ENCODE results near the gene HBM. TPM values are rescaled to one million over a fixed set of nuclear protein-coding genes. Genes with fewer than 3 reads are reported as not detected.

Gene HBM
- polyA plus RNA-seq, 1 donor (not counting 4 experiments of a cell fraction or from before 2014, with no cell fraction given), result not detected

DNA sequence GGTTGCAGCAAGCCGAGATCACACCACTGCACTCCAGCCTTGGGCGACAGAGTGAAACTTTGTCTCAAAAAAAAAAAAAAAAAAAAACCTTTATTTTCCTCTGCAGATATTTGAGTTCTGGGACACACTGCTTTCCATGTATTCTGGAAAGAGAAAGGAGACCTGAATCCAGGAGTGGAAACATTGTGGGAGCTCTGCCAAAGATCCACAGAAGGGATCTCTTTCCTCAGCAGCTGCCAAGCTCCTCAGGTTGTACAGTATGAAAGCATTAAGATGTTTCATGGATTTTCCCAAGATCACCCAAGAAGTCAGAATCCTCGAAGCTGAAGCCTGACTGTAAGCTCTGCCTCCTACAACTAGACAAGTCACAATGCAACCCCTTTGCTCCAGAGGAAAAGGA, 40.8 kb upstream of the HBM start:
- H3K4me3 ChIP-seq (ENCODE audit: control insufficient read depth in 2 of 3, extremely low read depth in 1 of 3, insufficient read depth in 2 of 3, low read depth in 1 of 3, low read length in 3 of 3), result no peak overlapping the region
- no peaks in the 10 kb centered on the region for H3K4me1 ChIP-seq (ENCODE audit: control insufficient read depth, extremely low read depth, insufficient read depth, low read length)
- H4K20me1 ChIP-seq (ENCODE audit: control insufficient read depth, extremely low read depth, insufficient read depth, low read length), result peaks cover 2% of the 10 kb centered on the region
- no peak overlapping the region for H3K9ac ChIP-seq (ENCODE audit: control insufficient read depth, extremely low read depth, insufficient read depth, low read length)
- no peak for TF ChIP-seq EZH2 (IDR thresholded peaks at IDR 0.05; ENCODE audit: low read length)
- TF ChIP-seq, protein P1, sequence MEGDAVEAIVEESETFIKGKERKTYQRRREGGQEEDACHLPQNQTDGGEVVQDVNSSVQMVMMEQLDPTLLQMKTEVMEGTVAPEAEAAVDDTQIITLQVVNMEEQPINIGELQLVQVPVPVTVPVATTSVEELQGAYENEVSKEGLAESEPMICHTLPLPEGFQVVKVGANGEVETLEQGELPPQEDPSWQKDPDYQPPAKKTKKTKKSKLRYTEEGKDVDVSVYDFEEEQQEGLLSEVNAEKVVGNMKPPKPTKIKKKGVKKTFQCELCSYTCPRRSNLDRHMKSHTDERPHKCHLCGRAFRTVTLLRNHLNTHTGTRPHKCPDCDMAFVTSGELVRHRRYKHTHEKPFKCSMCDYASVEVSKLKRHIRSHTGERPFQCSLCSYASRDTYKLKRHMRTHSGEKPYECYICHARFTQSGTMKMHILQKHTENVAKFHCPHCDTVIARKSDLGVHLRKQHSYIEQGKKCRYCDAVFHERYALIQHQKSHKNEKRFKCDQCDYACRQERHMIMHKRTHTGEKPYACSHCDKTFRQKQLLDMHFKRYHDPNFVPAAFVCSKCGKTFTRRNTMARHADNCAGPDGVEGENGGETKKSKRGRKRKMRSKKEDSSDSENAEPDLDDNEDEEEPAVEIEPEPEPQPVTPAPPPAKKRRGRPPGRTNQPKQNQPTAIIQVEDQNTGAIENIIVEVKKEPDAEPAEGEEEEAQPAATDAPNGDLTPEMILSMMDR (optimal IDR thresholded peaks at IDR 0.05 in 1 of 3, IDR thresholded peaks at IDR 0.05 in 1 of 3, conservative IDR thresholded peaks at IDR 0.05 in 1 of 3; ENCODE audit: extremely low read depth in 1 of 3, insufficient read depth in 2 of 3, low read length in 3 of 3), result no peak
- dilution Hi-C loops (cut with MboI; ENCODE audit: extremely low pct_ligation_motif_present, low sequenced_read_pairs), result no loop called here
- no peaks in the 10 kb centered on the region for H3K9me1 ChIP-seq (ENCODE audit: control insufficient read depth, extremely low read depth, insufficient read depth, low read length)
- H3K4me2 ChIP-seq (ENCODE audit: control insufficient read depth, extremely low read depth, insufficient read depth, low read depth, low read length), result no peak overlapping the region
- no peaks in the 10 kb centered on the region for H3K9me3 ChIP-seq (ENCODE audit: control insufficient read depth, low read depth, low read length)
- DNase-seq (ENCODE audit: low read depth, low spot score) (no peak), FAIRE-seq (no peak)
- H3K27ac ChIP-seq (ENCODE audit: control insufficient read depth, insufficient read depth, low read length), result no peak overlapping the region
- H3K79me2 ChIP-seq (ENCODE audit: control insufficient read depth, insufficient read depth, low read length), result no peaks in the 10 kb centered on the region
- peaks cover 8% of the 10 kb centered on the region in 2 experiments for H3K36me3 ChIP-seq (ENCODE audit: control insufficient read depth in 2 of 2, extremely low read depth in 1 of 2, insufficient read depth in 2 of 2, low read length in 2 of 2)
- H2AFZ ChIP-seq (ENCODE audit: control insufficient read depth, low read length), result no peak overlapping the region
- no peaks in the 10 kb centered on the region for H3K27me3 ChIP-seq (ENCODE audit: control insufficient read depth, extremely low read depth, insufficient read depth, low read length)

DNA sequence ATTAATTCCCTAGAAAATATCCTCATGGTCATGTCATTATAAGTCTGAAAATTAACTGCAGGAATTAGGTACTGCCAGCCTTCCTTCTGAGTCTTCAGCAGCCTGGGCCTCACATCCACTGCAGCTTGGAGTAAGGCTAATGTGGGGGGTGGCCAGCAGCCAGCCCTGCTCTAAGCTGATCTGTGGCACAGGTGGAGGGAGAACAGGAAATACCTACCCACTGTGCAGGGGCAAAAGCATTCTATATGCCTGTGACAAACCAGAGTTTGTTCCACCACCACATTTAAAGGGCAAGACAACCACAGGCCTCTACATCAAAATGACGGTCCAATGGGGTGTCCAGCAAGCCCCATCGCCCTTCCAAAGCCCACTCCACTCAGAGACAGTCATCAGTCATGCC, 36.7 kb upstream of the HBM start:
- Histone ChIP-seq H2AFZ (ENCODE audit: control insufficient read depth, low read length) (no peak overlapping the region), H4K20me1 (ENCODE audit: control insufficient read depth, extremely low read depth, insufficient read depth, low read length) (peaks cover 2% of the 10 kb centered on the region), H3K4me2 (ENCODE audit: control insufficient read depth, extremely low read depth, insufficient read depth, low read depth, low read length) (no peak overlapping the region), H3K36me3 (ENCODE audit: control insufficient read depth in 2 of 2, extremely low read depth in 1 of 2, insufficient read depth in 2 of 2, low read length in 2 of 2) (peaks cover 4 to 7% of the 10 kb centered on the region in 2 experiments), H3K27ac (ENCODE audit: control insufficient read depth, insufficient read depth, low read length) (no peak overlapping the region), H3K4me3 (ENCODE audit: control insufficient read depth in 2 of 3, extremely low read depth in 1 of 3, insufficient read depth in 2 of 3, low read depth in 1 of 3, low read length in 3 of 3) (no peak overlapping the region), H3K9me3 (ENCODE audit: control insufficient read depth, low read depth, low read length) (no peaks in the 10 kb centered on the region), H3K79me2 (ENCODE audit: control insufficient read depth, insufficient read depth, low read length) (peaks cover 22% of the 10 kb centered on the region), H3K9ac (ENCODE audit: control insufficient read depth, extremely low read depth, insufficient read depth, low read length) (no peak overlapping the region), H3K9me1 (ENCODE audit: control insufficient read depth, extremely low read depth, insufficient read depth, low read length) (no peaks in the 10 kb centered on the region), H3K4me1 (ENCODE audit: control insufficient read depth, extremely low read depth, insufficient read depth, low read length) (no peaks in the 10 kb centered on the region), H3K27me3 (ENCODE audit: control insufficient read depth, extremely low read depth, insufficient read depth, low read length) (no peaks in the 10 kb centered on the region)
- FAIRE-seq (no peak), DNase-seq (ENCODE audit: low read depth, low spot score) (no peak)
- dilution Hi-C loops (cut with MboI; ENCODE audit: extremely low pct_ligation_motif_present, low sequenced_read_pairs), result no loop called here
- TF ChIP-seq, protein P1 (optimal IDR thresholded peaks at IDR 0.05 in 1 of 3, IDR thresholded peaks at IDR 0.05 in 1 of 3, conservative IDR thresholded peaks at IDR 0.05 in 1 of 3; ENCODE audit: extremely low read depth in 1 of 3, insufficient read depth in 2 of 3, low read length in 3 of 3), result no peak
- no peak for TF ChIP-seq EZH2 (IDR thresholded peaks at IDR 0.05; ENCODE audit: low read length)

All from keratinocyte (primary cell).